ENCODE results near the gene EFCAB13. TPM values are rescaled to one million over a fixed set of nuclear protein-coding genes. Genes with fewer than 3 reads are reported as not detected.
"Not testable (repeated sequence)": the region's sequence is repeated elsewhere in the genome, so short reads cannot be mapped to it uniquely, and the experiment has no call there.

EFCAB13 gene
- total RNA-seq, 1 experiment from 2014 or later: 5.1 TPM

GRCh38 chr17:47373002-47373401 is 49.2 kb downstream of the EFCAB13 start:
- CTCF ChIA-PET: no interaction called here
- no peak overlapping the region for H3K4me3 Mint-ChIP-seq (ENCODE audit: unreplicated experiment)
- TF ChIP-seq CTCF (IDR thresholded peaks at IDR 0.05; ENCODE audit: insufficient read depth in 1 of 2, low read depth in 1 of 2, low read length in 1 of 2, severe bottlenecking in 1 of 2, unreplicated experiment in 1 of 2): no peak

GRCh38 chr17:47376247-47376646 is 52.5 kb downstream of the EFCAB13 start:
- Mint-ChIP-seq H3K4me1 (ENCODE audit: low read depth, unreplicated experiment) (peaks cover 1% of the 10 kb centered on the region), H3K36me3 (ENCODE audit: insufficient read depth, unreplicated experiment) (no peaks in the 10 kb centered on the region), H3K27ac (ENCODE audit: unreplicated experiment) (no peak overlapping the region), H3K27me3 (ENCODE audit: insufficient read depth, unreplicated experiment) (no peaks in the 10 kb centered on the region), H3K4me3 (ENCODE audit: unreplicated experiment) (no peak overlapping the region), H3K9me3 (ENCODE audit: unreplicated experiment) (peaks cover 19% of the 10 kb centered on the region)
- Histone ChIP-seq H3K4me3 (ENCODE audit: low read depth, low read length) (no peak overlapping the region), H3K9me3 (peaks cover 12% of the 10 kb centered on the region), H3K27me3 (replicated peaks; ENCODE audit: control insufficient read depth, insufficient read depth, low read length) (no peaks in the 10 kb centered on the region), H3K4me1 (no peaks in the 10 kb centered on the region), H3K36me3 (ENCODE audit: control insufficient read depth, insufficient read depth, low read length) (no peaks in the 10 kb centered on the region)
- intact Hi-C loops (cut with micrococcal nuclease; ENCODE audit: unreplicated experiment): no loop called here
- BruUV-seq (replicated peaks): no TSS peak
- DNase-seq: no peak
- ChIA-PET CTCF (no interaction called here), POLR2A (no interaction called here)
- no peak for TF ChIP-seq CTCF (IDR thresholded peaks at IDR 0.05; ENCODE audit: insufficient read depth in 1 of 2, low read depth in 1 of 2, low read length in 1 of 2, severe bottlenecking in 1 of 2, unreplicated experiment in 1 of 2)

More at GRCh38 chr17:47373002-47373401, 49.2 kb downstream of the EFCAB13 start:
- peaks cover 12% of the 10 kb centered on the region for H3K9me3 ChIP-seq
- Mint-ChIP-seq H3K27ac (ENCODE audit: unreplicated experiment) (no peak overlapping the region), H3K27me3 (ENCODE audit: insufficient read depth, unreplicated experiment) (no peaks in the 10 kb centered on the region), H3K9me3 (ENCODE audit: unreplicated experiment) (peaks cover 19% of the 10 kb centered on the region), H3K4me1 (ENCODE audit: low read depth, unreplicated experiment) (peaks cover 10% of the 10 kb centered on the region), H3K36me3 (ENCODE audit: insufficient read depth, unreplicated experiment) (no peaks in the 10 kb centered on the region)
- intact Hi-C loops (cut with micrococcal nuclease; ENCODE audit: unreplicated experiment): no loop called here
- H3K4me1 ChIP-seq: no peaks in the 10 kb centered on the region
- H3K27me3 ChIP-seq (replicated peaks; ENCODE audit: control insufficient read depth, insufficient read depth, low read length): no peaks in the 10 kb centered on the region
- POLR2A ChIA-PET: no interaction called here
- DNase-seq: no peak
- no peaks in the 10 kb centered on the region for H3K36me3 ChIP-seq (ENCODE audit: control insufficient read depth, insufficient read depth, low read length)
- no TSS peak for BruUV-seq (replicated peaks)
- no peak overlapping the region for H3K4me3 ChIP-seq (ENCODE audit: low read depth, low read length)

GRCh38 chr17:47388825-47389224 is 65.1 kb downstream of the EFCAB13 start:
- BruUV-seq (replicated peaks): no TSS peak
- no peaks in the 10 kb centered on the region for H3K36me3 ChIP-seq (ENCODE audit: control insufficient read depth, insufficient read depth, low read length)
- H3K4me1 ChIP-seq: no peaks in the 10 kb centered on the region
- DNase-seq: no peak
- Mint-ChIP-seq H3K27me3 (ENCODE audit: insufficient read depth, unreplicated experiment) (no peaks in the 10 kb centered on the region), H3K9me3 (ENCODE audit: unreplicated experiment) (peaks cover 6% of the 10 kb centered on the region), H3K36me3 (ENCODE audit: insufficient read depth, unreplicated experiment) (no peaks in the 10 kb centered on the region), H3K4me1 (ENCODE audit: low read depth, unreplicated experiment) (no peaks in the 10 kb centered on the region), H3K27ac (ENCODE audit: unreplicated experiment) (no peak overlapping the region), H3K4me3 (ENCODE audit: unreplicated experiment) (no peak overlapping the region)
- CTCF ChIA-PET: no interaction called here
- intact Hi-C loops (cut with micrococcal nuclease; ENCODE audit: unreplicated experiment): no loop called here
- peaks cover under 1% of the 10 kb centered on the region; the same call in 1 of the 2 replicates for H3K9me3 ChIP-seq
- POLR2A ChIA-PET: no interaction called here
- TF ChIP-seq CTCF (IDR thresholded peaks at IDR 0.05; ENCODE audit: insufficient read depth in 1 of 2, low read depth in 1 of 2, low read length in 1 of 2, severe bottlenecking in 1 of 2, unreplicated experiment in 1 of 2): no peak
- no peak overlapping the region for H3K4me3 ChIP-seq (ENCODE audit: low read depth, low read length)
- H3K27me3 ChIP-seq (replicated peaks; ENCODE audit: control insufficient read depth, insufficient read depth, low read length): no peaks in the 10 kb centered on the region

GRCh38 chr17:47397532-47398128 is 73.9 kb downstream of the EFCAB13 start:
- DNase-seq; H3K36me3 Mint-ChIP-seq (ENCODE audit: insufficient read depth, unreplicated experiment); H3K27me3 ChIP-seq (replicated peaks; ENCODE audit: control insufficient read depth, insufficient read depth, low read length); BruUV-seq (replicated peaks); H3K9me3 Mint-ChIP-seq (ENCODE audit: unreplicated experiment); H3K4me1 Mint-ChIP-seq (ENCODE audit: low read depth, unreplicated experiment); POLR2A ChIA-PET; intact Hi-C loops (cut with micrococcal nuclease; ENCODE audit: unreplicated experiment); H3K27ac Mint-ChIP-seq (ENCODE audit: unreplicated experiment); H3K4me1 ChIP-seq; CTCF ChIA-PET; H3K4me3 ChIP-seq (ENCODE audit: low read depth, low read length); H3K9me3 ChIP-seq; H3K27me3 Mint-ChIP-seq (ENCODE audit: insufficient read depth, unreplicated experiment); H3K36me3 ChIP-seq (ENCODE audit: control insufficient read depth, insufficient read depth, low read length); H3K4me3 Mint-ChIP-seq (ENCODE audit: unreplicated experiment): not testable (repeated sequence)

All from Caco-2 (cell line).